GM21786 (cell line): ENCODE data around the gene ZNF462.
"Not testable (repeated sequence)": the region's sequence is repeated elsewhere in the genome, so short reads cannot be mapped to it uniquely, and the experiment has no call there.

Source experiments
- ATAC-seq: cut with Tn5 transposase; IDR thresholded peaks from one replicate; pipeline ENCODE4 v1.9.1; 2021; ENCODE audit not compliant: unreplicated experiment

ZNF462 gene

DNA sequence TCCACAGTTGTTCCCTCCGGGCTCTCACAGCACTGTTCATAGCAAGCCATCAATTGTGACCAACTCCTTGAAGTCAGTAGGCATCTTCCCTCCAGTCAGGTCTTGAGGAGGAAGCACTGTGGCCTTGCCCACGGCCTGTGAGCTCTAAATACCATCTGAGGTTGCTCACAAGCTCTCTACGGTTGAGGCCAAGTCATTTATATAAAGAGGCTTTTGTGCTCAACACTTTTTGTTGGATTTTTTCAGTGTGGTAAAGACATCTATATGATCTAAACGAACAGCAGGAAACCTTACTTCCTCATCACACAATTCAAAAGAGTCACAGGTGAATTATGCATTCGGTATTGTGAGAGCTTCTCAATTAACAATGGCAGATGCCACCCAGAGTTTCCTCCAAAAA, 97.3 kb downstream of the ZNF462 start:
- no peak for ATAC-seq

DNA sequence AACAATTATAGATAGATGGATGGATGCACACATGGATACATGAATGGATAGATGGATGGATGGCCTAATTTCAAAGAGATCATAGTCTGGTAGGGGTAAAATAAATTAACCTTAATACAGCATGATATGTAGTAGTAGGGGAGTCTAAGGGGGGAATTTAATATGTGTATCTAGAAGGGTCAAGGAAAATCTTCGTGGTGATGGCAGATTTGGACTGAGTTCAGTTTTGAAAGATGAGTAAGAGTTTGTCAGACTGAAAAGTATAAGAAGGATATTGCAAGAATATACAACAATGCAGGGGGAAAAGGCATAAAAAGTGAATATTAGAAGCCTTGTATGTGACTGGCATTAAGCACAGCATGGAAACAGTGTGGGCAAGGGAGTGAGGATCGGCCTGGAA, 98.7 kb downstream of the ZNF462 start:
- no peak for ATAC-seq

DNA sequence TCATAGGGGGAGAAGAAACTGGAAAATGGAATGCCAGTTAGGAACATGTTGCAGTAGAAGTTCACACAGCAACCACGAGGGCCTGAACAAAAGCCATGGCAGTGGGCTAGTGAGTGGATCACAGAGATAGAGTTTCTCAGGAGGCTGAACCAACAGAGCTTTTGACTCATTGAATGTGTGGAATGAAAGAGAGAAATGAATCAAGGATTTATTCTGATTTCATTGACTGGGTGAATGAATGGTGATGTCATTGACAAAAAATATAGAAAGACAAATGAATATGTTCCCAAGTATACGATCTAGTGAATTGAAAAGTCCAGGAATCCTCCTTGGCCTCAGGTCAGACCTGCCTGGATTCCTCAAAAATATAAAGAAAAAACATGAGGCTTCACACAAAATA, 99.2 kb downstream of the ZNF462 start:
- no peak for ATAC-seq

DNA sequence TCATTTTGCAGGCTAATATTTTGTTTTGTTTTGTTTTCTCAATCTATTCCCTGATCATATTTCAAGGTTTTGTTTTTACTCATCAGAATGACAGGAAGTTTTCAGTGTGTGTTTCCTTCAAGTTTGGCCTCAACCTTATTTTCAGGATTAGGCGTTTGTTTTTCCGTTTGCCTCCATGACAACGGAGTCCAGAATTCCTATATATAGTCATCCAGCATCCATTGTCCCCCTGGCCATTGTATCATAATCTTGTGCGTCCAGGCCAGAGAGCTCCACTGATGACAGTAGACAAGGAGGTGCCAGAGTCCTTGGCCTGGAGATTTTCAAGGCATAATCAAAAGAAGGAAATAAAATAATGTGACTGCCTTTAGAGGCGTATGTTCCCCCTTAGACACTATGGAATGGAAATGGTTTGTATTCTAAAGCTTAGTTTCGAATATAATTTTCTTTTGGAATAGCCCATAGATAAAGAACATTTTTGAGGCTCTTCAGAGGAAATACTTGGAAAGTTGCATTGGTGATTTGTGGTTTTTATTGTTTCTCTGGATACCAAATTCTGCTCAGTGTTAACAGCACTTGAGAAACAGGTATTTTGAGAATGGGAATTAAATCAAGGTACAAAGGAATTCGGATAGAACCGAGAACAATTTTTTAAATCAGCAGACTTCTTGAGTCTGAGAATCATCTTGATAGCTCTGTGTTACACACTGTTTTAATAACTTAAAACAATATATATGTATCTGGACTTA, 99.8 kb downstream of the ZNF462 start:
- ATAC-seq, result no peak

DNA sequence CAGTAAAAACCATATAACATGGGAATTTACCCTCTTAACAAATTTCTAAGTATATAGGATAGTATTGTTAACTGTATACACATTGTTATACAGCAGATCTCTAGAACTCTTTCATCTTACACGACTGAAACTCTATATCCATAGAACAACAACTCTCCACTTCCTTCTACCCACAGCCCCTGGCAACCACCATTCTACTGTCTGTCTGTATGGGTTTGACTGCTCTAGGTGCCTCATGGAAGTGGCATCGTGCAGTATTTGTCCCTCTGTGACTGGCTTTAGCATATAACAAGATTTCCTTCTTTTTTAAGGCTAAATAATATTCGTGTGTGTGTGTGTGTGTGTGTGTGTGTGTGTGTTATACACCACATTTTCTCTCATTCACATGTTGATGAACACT, 100.7 kb downstream of the ZNF462 start:
- ATAC-seq, result no peak

DNA sequence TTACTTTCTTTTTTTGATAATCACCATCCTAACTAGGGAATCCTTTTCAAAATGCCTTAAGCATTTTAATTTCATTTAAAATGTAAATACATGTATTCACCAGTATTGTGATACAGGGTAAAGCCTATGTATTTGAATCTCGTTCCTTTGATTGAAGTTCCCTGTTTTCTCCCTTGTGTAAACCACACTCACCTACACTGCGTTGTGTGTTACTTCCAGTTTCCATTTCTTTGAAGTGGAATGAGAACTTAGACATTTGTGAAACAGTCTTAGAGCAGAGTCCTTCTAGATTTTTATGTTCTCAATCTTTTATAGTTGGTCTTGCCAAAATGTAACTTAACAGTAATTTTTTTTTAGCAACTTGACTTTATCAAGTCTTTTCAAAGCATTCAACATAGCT, 101.4 kb downstream of the ZNF462 start:
- ATAC-seq, result peak; percentile 84

DNA sequence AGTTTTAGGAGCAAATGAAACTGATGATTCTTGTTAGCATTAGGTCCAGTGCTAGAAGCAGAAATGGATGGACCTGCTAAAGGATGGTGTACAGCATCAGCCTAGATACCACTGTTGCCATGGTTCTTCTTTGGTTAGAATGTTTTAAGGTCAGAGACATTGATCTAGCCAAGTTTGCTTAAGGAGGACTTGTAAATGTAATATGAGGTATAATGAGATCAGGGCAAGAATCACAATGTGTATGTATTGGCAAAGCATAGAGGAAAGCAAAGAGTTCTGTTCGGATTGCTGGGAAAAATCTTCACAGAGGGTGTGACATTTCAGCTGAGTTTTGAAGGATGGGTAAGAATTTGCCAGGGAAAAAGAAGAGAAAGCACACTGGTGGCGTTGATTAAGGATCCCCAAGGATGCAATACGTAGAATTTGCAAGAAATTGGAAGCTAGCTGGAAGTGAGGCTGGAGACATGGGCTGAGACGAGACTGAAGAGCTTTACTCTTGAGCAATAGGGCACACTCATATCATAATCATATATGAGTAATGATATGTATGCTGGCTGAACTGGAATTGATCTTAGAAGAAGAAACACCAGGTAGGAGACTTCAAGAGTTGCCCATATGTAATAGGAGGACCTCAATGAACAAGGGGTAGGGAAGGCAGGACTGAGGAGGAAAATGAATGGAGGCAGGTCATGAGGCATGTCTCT, 102.0 kb downstream of the ZNF462 start:
- ATAC-seq, result no peak

DNA sequence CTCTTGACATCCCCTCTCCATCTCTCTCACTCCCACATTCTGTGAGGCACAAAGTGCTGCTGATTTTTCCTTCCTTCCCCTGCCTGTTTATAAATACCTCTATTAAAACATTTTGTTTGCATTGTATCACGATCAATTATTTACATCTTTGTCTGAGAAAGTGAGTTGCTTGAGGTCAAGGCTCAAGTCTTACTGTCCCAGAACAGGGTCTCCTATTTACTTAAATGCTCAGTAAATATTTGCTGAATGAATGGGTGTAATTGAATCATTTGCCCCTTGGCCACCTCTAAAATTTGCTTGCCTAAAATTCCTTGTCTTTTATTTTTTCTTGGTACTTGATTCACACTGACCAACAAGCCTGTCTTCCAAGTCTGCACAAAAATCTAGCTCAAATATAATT, 103.5 kb downstream of the ZNF462 start:
- no peak for ATAC-seq

DNA sequence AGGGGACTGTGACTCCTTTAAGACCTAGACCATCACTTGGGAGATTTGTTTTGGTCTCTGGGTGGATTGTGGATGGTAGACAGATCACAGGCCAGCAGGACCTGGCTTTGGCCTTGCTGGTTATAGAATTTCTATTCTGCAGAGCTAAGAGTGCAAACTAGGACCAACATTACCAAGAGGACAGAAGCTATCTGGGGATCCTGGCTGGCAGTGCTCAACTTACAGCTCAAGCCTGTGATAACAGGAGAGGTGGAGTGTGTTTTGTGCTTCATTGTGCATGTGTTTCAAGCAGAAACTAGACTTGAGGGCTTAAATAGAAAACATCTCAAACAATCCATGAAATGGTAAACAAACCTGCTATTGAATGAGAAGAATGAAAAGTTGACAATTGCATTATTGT, 106.7 kb downstream of the ZNF462 start:
- ATAC-seq, result no peak

DNA sequence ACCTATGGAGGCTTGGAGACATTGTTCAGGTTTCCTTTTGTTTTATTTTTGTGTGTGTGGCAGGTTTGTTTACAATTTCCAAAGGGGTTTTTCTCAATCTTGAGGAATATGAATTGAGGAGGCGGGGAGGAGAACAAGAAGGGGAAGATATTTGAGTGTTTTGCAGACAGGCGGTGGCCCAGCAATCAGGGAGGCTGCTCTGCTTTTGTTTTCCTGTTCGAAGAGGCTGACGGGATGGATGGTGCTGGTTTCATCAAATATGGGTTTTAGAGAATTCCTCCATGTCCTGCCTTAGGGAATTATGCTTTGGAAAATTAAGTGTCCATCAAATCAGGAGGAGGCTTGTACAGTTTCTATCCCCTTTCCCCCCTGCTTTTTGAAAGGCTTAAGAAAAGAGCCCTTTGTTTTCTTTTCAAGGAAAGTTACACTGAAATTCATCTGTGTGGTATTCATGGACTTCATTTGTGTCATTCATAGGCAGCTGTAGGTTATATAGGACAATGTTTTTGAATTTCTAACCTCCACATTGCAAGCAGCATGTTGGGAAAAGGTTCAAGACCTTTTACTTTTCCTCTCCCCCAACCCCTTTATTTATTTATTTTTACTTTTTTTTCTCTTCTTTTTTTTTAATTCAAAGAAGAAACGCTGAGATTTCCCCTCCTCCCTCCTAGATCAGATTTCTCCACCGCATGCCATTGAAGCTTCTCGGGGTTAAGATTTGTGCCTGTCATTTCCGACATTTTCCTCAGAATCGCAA, 107.4 kb downstream of the ZNF462 start:
- no peak for ATAC-seq

DNA sequence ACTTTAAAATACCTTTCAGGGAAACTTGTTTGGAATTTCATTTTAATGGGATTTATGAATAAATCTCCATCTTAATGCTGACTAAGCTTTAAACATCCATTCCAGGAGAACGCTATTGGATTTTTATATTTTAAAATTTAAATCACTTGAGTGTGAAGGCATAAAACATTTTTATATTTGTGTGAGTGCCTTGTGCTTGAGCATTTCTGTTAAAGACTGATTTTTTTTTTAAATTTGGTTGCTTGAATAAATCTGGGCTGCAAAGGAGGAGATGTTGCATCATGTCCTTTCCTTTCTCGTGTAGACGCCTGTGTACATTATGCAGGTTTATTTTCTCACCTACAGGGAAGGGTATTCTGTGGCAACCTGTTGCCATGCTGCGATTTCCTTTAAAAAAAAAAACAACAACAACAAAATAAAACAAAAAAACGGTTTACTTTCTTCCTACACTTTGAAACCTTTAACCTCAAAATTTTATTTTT, 108.1 kb downstream of the ZNF462 start:
- no peak for ATAC-seq

DNA sequence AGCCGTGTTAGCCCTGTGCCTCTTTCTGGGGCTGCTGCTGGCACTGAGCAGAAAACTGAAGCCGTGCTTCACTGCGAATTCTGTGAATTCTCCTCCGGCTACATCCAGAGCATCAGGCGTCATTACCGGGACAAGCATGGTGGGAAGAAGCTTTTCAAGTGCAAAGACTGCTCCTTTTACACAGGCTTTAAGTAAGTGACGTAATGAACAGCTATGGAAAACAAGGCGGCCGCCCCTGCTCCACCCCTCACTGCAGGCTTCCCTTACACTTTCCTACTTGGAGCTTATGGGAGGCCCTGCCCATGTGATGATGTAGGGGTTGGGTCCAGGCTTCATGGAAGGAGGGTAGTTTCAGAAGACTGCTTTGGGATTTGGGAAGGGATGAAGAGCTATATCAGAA, 109.1 kb downstream of the ZNF462 start:
- no peak for ATAC-seq

DNA sequence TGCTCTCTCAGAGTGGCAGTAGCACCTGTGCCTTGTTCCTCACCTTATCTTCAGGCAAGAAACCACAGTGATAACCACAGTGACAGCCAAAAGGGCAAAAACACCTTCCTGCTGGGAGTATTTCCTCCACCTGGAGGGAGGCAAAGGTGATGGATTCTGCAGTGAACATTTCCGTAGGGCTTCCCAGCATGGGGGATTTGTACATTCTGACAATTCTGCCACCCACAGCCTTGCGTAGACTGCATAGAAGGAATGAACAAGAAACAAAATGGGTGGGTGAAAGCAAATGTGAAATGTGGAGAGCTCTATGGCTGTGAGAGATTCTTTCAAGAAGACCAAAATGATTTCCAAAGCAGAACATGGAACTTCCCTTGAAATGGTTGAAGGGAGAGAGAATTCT, 111.4 kb downstream of the ZNF462 start:
- no peak for ATAC-seq

DNA sequence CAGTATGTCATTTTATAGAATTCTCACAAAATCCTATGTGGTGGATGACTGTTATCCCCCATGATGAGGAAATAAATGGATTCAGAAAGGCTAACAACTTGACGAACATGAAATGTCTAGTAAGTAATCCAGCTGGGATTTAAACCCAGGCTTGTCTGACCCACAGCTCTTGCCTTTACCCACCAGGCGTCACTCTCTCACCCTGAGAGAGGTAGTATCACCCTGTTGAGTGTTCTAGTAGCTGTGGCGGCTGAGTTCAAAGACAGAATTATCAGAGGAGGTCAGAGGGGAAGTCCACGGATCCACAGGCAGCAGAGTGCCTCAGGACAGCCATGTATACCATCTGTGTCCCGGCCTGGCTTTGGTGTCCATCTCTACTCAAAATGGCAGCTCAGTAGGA, 113.8 kb downstream of the ZNF462 start:
- ATAC-seq, result no peak

DNA sequence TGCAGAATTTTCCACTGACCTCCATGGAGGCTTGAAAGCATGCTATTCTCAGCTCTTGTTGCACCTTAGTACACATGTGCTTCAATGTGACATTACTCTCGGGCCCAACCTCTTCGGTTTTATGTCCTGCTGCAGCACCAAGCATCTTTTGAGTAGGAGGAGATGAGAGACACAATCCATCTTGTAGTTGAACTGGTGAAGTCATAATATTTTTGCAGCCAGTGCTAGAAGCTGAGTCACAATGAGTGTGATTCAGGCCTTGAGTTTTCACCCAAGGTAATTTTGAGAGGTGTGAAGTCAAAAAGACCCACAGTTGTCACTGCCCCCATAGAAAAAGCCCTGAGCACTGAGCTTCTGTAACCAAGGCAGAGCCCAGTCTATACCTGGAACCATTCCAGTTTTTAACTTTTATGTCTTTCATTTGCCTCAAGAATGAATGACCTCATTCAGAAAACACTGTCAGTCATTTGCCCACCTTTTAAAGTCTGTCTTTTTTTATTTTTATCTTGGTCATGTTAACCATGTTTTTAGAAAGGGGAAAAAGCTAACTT, 117.7 kb downstream of the ZNF462 start:
- no peak for ATAC-seq

DNA sequence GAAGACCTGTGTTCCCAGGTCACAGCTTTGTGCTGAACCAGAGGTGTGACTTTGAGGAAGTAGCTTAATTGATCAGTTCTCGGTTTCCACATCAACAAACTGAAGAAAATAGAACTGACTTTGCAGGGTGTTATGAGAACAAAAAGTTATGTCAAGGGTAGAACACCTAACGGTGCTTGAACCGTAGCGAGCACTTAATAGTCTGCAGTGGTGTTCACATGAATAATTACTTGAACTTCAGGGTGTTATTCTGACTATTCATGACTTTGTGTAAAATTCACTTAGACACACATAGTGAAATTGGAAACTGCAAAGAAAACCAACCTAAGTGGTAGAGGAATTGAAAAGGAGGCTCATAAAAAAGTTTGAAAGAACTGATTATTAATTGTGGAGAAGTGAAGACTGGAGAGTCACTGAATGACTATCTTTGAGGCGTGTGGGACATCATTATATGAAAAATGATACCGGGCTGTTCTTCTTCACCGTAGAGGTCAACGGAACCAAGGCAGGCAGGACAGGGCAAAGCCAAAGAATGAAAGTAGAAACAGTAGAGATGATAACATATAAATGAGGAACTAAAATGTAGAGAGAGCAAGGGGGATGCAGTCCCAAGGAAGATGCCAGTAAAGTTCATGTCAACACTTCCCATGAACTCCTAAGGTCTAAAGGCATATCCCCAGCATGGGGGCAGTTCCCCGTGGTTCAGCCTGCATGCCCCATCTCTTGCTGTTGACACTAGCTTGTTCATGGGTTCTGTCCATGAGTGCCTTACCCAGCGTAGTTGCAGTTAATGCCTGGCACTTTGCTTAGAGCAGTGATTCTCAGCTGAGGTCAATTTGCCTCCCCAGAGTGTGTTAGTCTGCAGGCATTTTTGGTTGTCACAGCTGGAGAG, 118.7 kb downstream of the ZNF462 start:
- peak; percentile 73 for ATAC-seq

DNA sequence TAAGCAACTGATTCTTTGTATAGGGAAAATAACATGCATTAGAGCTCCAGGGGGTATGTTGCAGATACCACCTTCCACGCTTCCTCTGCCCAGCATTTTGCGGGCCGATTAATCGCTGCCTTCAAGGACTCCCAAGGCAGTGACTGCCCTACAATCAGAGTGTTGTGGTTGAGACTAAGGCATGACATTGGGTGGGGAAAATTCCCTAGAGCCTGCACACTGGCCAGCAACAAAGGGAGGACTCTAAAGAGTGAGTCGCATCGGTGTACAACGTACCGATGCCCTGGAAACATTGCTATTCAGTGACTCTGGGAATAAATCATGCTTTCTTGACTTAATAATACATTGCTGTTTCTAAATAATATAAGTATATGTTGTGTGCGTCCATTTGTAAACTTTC, 119.7 kb downstream of the ZNF462 start:
- ATAC-seq, result no peak

DNA sequence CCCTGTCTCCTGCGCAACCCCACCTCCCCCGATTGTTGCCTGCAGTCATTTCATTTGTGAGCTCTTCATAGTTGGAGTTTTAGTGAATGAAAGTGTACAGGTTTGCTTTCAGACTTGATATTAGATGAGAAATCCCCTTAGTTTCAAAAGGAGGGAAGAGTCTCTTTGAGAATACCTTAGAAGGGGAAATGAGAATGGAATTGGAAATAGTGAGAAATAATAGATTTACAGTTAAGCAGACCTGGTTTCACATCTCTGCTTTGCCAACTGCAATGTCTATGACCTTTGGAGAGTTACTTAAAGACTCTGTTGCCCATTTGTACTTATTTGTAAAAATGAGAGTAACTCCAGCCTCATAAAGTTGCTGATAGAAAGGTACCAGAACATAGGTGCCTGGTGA, 120.4 kb downstream of the ZNF462 start:
- no peak for ATAC-seq

DNA sequence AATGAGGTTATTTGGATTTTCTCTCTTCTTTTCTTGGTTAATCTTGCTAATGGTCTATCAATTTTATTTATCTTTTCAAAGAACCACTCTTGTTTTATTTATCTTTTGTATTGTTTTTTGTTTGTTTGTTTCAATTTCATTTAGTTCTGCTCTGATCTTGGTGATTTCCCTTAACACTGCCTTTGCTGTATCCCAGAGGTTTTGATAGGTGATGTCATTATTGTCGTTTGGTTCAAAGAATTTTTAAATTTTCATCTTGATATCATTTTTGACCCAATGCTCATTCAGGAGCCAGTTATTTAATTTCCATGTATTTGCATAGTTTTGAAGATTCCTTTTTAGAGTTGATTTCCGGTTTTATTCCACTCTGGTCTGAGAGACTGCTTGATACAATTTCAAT, 126.9 kb downstream of the ZNF462 start:
- ATAC-seq, result not testable (repeated sequence)

DNA sequence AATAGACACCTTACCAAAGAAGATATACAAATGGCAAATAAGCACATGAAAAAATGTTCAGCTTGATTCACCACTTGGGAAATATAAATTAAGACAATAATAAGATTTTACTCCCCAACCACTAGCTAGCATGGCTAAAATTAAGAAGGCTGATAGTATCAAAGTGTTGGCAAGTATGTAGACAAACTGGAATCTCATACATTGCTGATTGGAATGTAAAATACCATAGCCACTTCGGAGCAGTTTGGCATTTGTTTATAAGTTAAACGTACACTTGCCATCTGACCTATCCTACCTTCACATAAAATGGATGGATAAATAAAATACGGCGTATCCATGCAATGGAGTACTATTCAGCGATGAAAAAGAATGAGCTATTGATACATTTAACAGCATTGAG, 129.2 kb downstream of the ZNF462 start:
- no peak for ATAC-seq

DNA sequence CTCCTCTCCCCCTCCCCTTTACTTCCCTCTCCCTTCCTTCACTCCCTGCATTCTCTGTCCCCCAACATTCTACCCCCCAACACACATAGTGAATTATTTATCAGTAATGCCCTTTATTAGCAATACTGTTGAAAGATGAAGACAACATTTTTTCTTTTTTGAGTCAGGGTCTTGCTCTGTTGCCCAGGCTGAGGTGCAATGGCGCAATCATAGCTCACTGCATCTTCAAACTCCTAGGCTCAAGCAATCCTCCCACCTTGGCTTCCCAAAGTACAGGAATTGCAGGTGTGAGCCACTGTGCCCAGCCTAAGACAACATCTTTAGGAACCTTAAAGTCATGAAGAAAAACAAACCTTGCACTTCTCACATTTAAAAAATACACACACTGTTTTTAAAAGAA, 130.6 kb downstream of the ZNF462 start:
- no peak for ATAC-seq
